SK-N-SH (cell line): ENCODE data around the gene PBX1. TPM values are rescaled to one million over a fixed set of nuclear protein-coding genes. Genes with fewer than 3 reads are reported as not detected.

Experiments used
- CTCF ChIA-PET: fragments of 300-600, 350-600 bp; formaldehyde crosslinking; extraction: SDS; loops from one replicate; lab custom pipeline; 2021; lab: Yijun Ruan, JAX
- POLR2A ChIA-PET: fragments of 350-600 bp; sonication (Branson Sonifier 250); formaldehyde crosslinking; extraction: SDS; loops from one replicate; lab custom pipeline; 2020; ENCODE audit warnings: antibody characterized with exemption, inconsistent platforms; lab: Yijun Ruan, JAX
- DNase-seq: peaks from one replicate; pipeline ENCODE4 v3.0.0; 2012
- H2AFZ ChIP-seq: fragments of 200-600 bp; sonication (generic); 2 replicates; pipeline ENCODE4 v1.8.1; 2016; ENCODE audit warnings: antibody characterized with exemption, mild to moderate bottlenecking, low read depth
- H3F3A ChIP-seq: fragments of 200-600 bp; sonication (generic); replicated peaks from 2 replicates; pipeline ENCODE3; 2016; ENCODE audit warnings: antibody characterized with exemption, mild to moderate bottlenecking; ENCODE audit not compliant: insufficient read depth
- H3K27ac ChIP-seq, 2 experiments: fragments of 200-500 bp in 1 of 2; fragments of 200-600 bp in 1 of 2; sonication (Bioruptor generic) in 1 of 2; sonication (generic), shearing (Covaris generic) in 1 of 2; 2 replicates each; pipeline versions ENCODE4 v1.5.1 to v1.6.1; 2014 to 2016; ENCODE audit warnings: low read depth in 2 of 2, inconsistent platforms in 1 of 2, low read length in 1 of 2, mild to moderate bottlenecking in 1 of 2, mixed read lengths in 1 of 2
- H3K27me3 ChIP-seq: fragments of 200-600 bp; sonication (generic), shearing (Covaris generic); 2 replicates; pipeline ENCODE4 v1.6.1; 2016; ENCODE audit warnings: mixed run types; ENCODE audit not compliant: insufficient read depth
- H3K36me3 ChIP-seq, 2 experiments: fragments of 200-500 bp in 1 of 2; fragments of 200-600 bp in 1 of 2; sonication (Bioruptor generic) in 1 of 2; sonication (generic) in 1 of 2; replicated peaks in 1 of 2; 2 replicates each; pipeline versions ENCODE3 to v1.5.1; 2014 to 2016; ENCODE audit warnings: low read length in 1 of 2, mild to moderate bottlenecking in 1 of 2; ENCODE audit not compliant: insufficient read depth in 2 of 2, control insufficient read depth in 1 of 2
- H3K4me1 ChIP-seq, 2 experiments: fragments of 200-500 bp in 1 of 2; fragments of 200-600 bp in 1 of 2; sonication (Bioruptor generic) in 1 of 2; sonication (generic), shearing (Covaris generic) in 1 of 2; 2 replicates each; pipeline versions ENCODE4 v1.5.1 to v1.6.1; 2014 to 2016; ENCODE audit warnings: low read depth in 1 of 2, low read length in 1 of 2, mixed run types in 1 of 2; ENCODE audit not compliant: insufficient read depth in 2 of 2, control insufficient read depth in 1 of 2
- H3K4me2 ChIP-seq: fragments of 200-600 bp; sonication (generic), shearing (Covaris generic); 2 replicates; pipeline ENCODE4 v1.6.1; 2017; ENCODE audit warnings: mixed run types
- H3K4me3 ChIP-seq, 2 experiments: fragments of 200-500 bp in 1 of 2; fragments of 200-600 bp in 1 of 2; sonication (Bioruptor generic) in 1 of 2; sonication (generic), shearing (Covaris generic) in 1 of 2; 2 replicates each; pipeline versions ENCODE4 v1.5.1 to v1.8.1; 2014 to 2016; ENCODE audit warnings: low read depth in 2 of 2, inconsistent platforms in 1 of 2, low read length in 1 of 2, mild to moderate bottlenecking in 1 of 2, mixed read lengths in 1 of 2, moderate library complexity in 1 of 2
- H3K79me2 ChIP-seq: fragments of 200-600 bp; sonication (generic); 2 replicates; pipeline ENCODE4 v1.8.1; 2017; ENCODE audit warnings: mild to moderate bottlenecking; ENCODE audit not compliant: insufficient read depth
- H3K9ac ChIP-seq: fragments of 200-600 bp; sonication (generic); 2 replicates; pipeline ENCODE4 v1.6.1; 2017; ENCODE audit warnings: mixed run types
- H3K9me2 ChIP-seq: fragments of 200-600 bp; sonication (generic); 2 replicates; pipeline ENCODE4 v1.6.1; 2017; ENCODE audit warnings: mixed run types
- H3K9me3 ChIP-seq: fragments of 200-600 bp; sonication (generic); 2 replicates; pipeline ENCODE4 v1.6.1; 2017; ENCODE audit warnings: mixed run types, mild to moderate bottlenecking, moderate library complexity
- H4K20me1 ChIP-seq: fragments of 200-600 bp; sonication (generic); 2 replicates; pipeline ENCODE4 v1.6.1; 2017; ENCODE audit warnings: mild to moderate bottlenecking, mixed run types; ENCODE audit not compliant: insufficient read depth
- CTCF ChIP-seq: fragments of 200-600 bp; sonication (generic); IDR thresholded peaks from 2 replicates; pipeline ENCODE4 v1.6.1; 2017; ENCODE audit warnings: antibody characterized with exemption, mild to moderate bottlenecking, moderate library complexity
- EP300 ChIP-seq, 2 experiments: IDR thresholded peaks; 2 replicates each; pipeline versions ENCODE4 v1.4.0 to v1.6.1; 2012; ENCODE audit warnings: borderline replicate concordance in 1 of 2, low read depth in 1 of 2, low read length in 1 of 2
- FOXJ3 ChIP-seq: sonication (generic); formaldehyde crosslinking; IDR thresholded peaks from 2 replicates; pipeline ENCODE4 v1.5.1; 2020; ENCODE audit warnings: mild to moderate bottlenecking, missing genetic modification reagents
- FOXM1 ChIP-seq: IDR thresholded peaks from 2 replicates; pipeline ENCODE4 v1.4.0; 2012; ENCODE audit warnings: low read depth, mild to moderate bottlenecking
- JUND ChIP-seq: IDR thresholded peaks from 2 replicates; pipeline ENCODE4 v1.4.0; 2012
- MAX ChIP-seq: IDR thresholded peaks from 2 replicates; pipeline ENCODE4 v1.4.0; 2012; ENCODE audit warnings: low read depth
- NFIC ChIP-seq: IDR thresholded peaks from 2 replicates; pipeline ENCODE4 v1.4.0; 2012; ENCODE audit warnings: borderline replicate concordance
- NRF1 ChIP-seq: IDR thresholded peaks from 2 replicates; pipeline ENCODE4 v1.6.1; 2012; ENCODE audit warnings: low read depth, mild to moderate bottlenecking, low read length
- RAD21 ChIP-seq: IDR thresholded peaks from 2 replicates; pipeline ENCODE4 v1.6.1; 2012; ENCODE audit warnings: mild to moderate bottlenecking, low read length
- RFX5 ChIP-seq: IDR thresholded peaks from 2 replicates; pipeline ENCODE4 v1.6.1; 2012; ENCODE audit warnings: mild to moderate bottlenecking, improper control_type of control experiment, low read length
- SMC3 ChIP-seq: IDR thresholded peaks from 2 replicates; pipeline ENCODE4 v1.6.1; 2012; ENCODE audit warnings: low read depth, low read length, improper control_type of control experiment
- TAF1 ChIP-seq: IDR thresholded peaks from 2 replicates; pipeline ENCODE4 v1.6.1; 2012; ENCODE audit warnings: low read depth, mild to moderate bottlenecking, low read length, moderate library complexity, borderline replicate concordance
- TCF12 ChIP-seq: IDR thresholded peaks from 2 replicates; pipeline ENCODE4 v1.4.0; 2012
- YY1 ChIP-seq: IDR thresholded peaks from 2 replicates; pipeline ENCODE4 v1.4.0; 2012; ENCODE audit warnings: low read depth, mild to moderate bottlenecking
- ZBTB33 ChIP-seq: IDR thresholded peaks from 2 replicates; pipeline ENCODE4 v1.4.0; 2012; ENCODE audit warnings: low read depth, borderline replicate concordance
- WGBS: methylation state at CpG from one replicate; pipeline ENCODE4 v1.1.6; 2017; ENCODE audit warnings: low lambda C conversion rate; 5-methylcytosine and 5-hydroxymethylcytosine counted together
- polyA plus RNA-seq, 3 experiments: library from polyadenylated mRNA; depleted of rRNA; stranded (reverse); fragments of >200 nt; gene quantifications; 2 replicates each; pipeline ENCODE4 v1.2.3, GENCODE V29; 2012

The PBX1 gene
- polyA plus RNA-seq, 1 of the 3 experiments (the other 2 are of a cell fraction) = 27.0 TPM

- Histone ChIP-seq H3K4me3 (no peak overlapping the region), H3K79me2 (no peaks in the 10 kb centered on the region), H3K36me3 (no peaks in the 10 kb centered on the region), H3K4me1 (peaks cover 23 to 35% of the 10 kb centered on the region in 2 experiments), H3K9me3 (no peaks in the 10 kb centered on the region), H4K20me1 (no peaks in the 10 kb centered on the region), H3K4me2 (no peak overlapping the region), H3K27me3 (no peaks in the 10 kb centered on the region), H2AFZ (no peak overlapping the region), H3F3A (peaks cover 24% of the 10 kb centered on the region), H3K9ac (no peak overlapping the region), H3K9me2 (no peaks in the 10 kb centered on the region), H3K27ac (no peak overlapping the region)
- DNase-seq = peak; percentile 28
- peak; percentile 39; the same call in 1 of the 2 replicates for TF ChIP-seq CTCF
- no peak for TF ChIP-seq EP300 (IDR thresholded peaks at IDR 0.05; ENCODE audit: borderline replicate concordance in 1 of 2, low read depth in 1 of 2, low read length in 1 of 2)
- peak; percentile 59 for TF ChIP-seq RAD21
- peak; percentile 25; the same call in 1 of the 2 replicates for TF ChIP-seq SMC3
- CTCF ChIA-PET = interaction anchor here (0.6 to 5.0 kb wide), 9 partner anchors 10 to 538 kb away, joined by 3 to 36 read pairs (median 4); no protein-coding TSS in a partner anchor
- WGBS = 95% methylated on average over 1 of the region's 1 CpG
- POLR2A ChIA-PET = no interaction called here
Observed at GRCh38 chr1:164704954-164705353, 146.0 kb downstream of the PBX1 start.

GRCh38 chr1:164706606-164706987 is 147.6 kb downstream of the PBX1 start:
- ChIA-PET CTCF (interaction anchor here (0.7 to 3.4 kb wide), 5 partner anchors 12 to 81 kb away, joined by 3 to 11 read pairs (median 5); no protein-coding TSS in a partner anchor), POLR2A (interaction anchor here (0.7 kb wide), 1 partner anchor 1518 kb away, joined by 3 read pairs; no protein-coding TSS in a partner anchor)
- TF ChIP-seq NRF1 (no peak), MAX (no peak), JUND (no peak), RFX5 (no peak), FOXJ3 (no peak)
- H3K27ac ChIP-seq = peak overlapping the region; percentile 84 to 91; a peak in 3 of 4 replicates
- no peaks in the 10 kb centered on the region for H3K9me3 ChIP-seq
- no peaks in the 10 kb centered on the region for H3K79me2 ChIP-seq
- H3K9ac ChIP-seq = peak overlapping the region; percentile 61
- H3K36me3 ChIP-seq = no peaks in the 10 kb centered on the region
- peaks cover 23 to 35% of the 10 kb centered on the region in 2 experiments for H3K4me1 ChIP-seq
- no peaks in the 10 kb centered on the region for H3K9me2 ChIP-seq
- H3F3A ChIP-seq = peaks cover 24% of the 10 kb centered on the region
- peak overlapping the region in 1 of 2 experiments; percentile 28; a peak in 1 of 4 replicates for H3K4me3 ChIP-seq
- peak overlapping the region; percentile 72 for H3K4me2 ChIP-seq
- no peaks in the 10 kb centered on the region for H4K20me1 ChIP-seq
- no peak overlapping the region for H2AFZ ChIP-seq
- DNase-seq = no peak
- no peaks in the 10 kb centered on the region for H3K27me3 ChIP-seq

GRCh38 chr1:164707868-164708331 is 148.9 kb downstream of the PBX1 start:
- Histone ChIP-seq H3K36me3 (no peaks in the 10 kb centered on the region), H3K4me3 (no peak overlapping the region), H3K9ac (peak overlapping the region; percentile 61), H3K9me3 (no peaks in the 10 kb centered on the region), H3K27ac (peak overlapping the region; percentile 84 to 91), H3K4me2 (peak overlapping the region; percentile 72), H3K9me2 (no peaks in the 10 kb centered on the region), H2AFZ (no peak overlapping the region), H3K4me1 (peaks cover 15 to 45% of the 10 kb centered on the region in 2 experiments), H4K20me1 (no peaks in the 10 kb centered on the region), H3F3A (peaks cover 24% of the 10 kb centered on the region), H3K27me3 (no peaks in the 10 kb centered on the region), H3K79me2 (no peaks in the 10 kb centered on the region)
- CTCF ChIA-PET = interaction anchor here (1.6 to 3.4 kb wide), 3 partner anchors 24 to 79 kb away, joined by 3 to 11 read pairs (median 9); no protein-coding TSS in a partner anchor
- WGBS = 40% methylated on average over 7 of the region's 8 CpGs
- DNase-seq = no peak
- POLR2A ChIA-PET = interaction anchor here (0.7 kb wide), 1 partner anchor 41 kb away, joined by 3 read pairs; no protein-coding TSS in a partner anchor
- no peak for TF ChIP-seq ZBTB33
- peak; percentile 70 for TF ChIP-seq TCF12
- no peak for TF ChIP-seq CTCF
- no peak for TF ChIP-seq YY1
- TF ChIP-seq NRF1 = no peak
- TF ChIP-seq TAF1 = no peak
- TF ChIP-seq FOXM1 = no peak
- TF ChIP-seq NFIC = peak; percentile 46; the same call in 1 of the 2 replicates
